OCI-LY3 (cell line): ENCODE measurements around the gene PPFIA3.

Source experiments
- EZH2phosphoT487 ChIP-seq: fragments of 200-600 bp; shearing (Covaris generic); IDR thresholded peaks from 2 replicates; pipeline ENCODE4 v1.6.1; 2018; ENCODE audit warnings: antibody characterized with exemption, mixed run types, low read depth
- TF ChIP-seq, protein P1 (sequence below): fragments of 200-600, 300-600 bp; sonication (generic); IDR thresholded peaks from 2 replicates; pipeline ENCODE4 v1.5.1; 2014; ENCODE audit warnings: antibody characterized with exemption, low read length, low read depth

DNA sequence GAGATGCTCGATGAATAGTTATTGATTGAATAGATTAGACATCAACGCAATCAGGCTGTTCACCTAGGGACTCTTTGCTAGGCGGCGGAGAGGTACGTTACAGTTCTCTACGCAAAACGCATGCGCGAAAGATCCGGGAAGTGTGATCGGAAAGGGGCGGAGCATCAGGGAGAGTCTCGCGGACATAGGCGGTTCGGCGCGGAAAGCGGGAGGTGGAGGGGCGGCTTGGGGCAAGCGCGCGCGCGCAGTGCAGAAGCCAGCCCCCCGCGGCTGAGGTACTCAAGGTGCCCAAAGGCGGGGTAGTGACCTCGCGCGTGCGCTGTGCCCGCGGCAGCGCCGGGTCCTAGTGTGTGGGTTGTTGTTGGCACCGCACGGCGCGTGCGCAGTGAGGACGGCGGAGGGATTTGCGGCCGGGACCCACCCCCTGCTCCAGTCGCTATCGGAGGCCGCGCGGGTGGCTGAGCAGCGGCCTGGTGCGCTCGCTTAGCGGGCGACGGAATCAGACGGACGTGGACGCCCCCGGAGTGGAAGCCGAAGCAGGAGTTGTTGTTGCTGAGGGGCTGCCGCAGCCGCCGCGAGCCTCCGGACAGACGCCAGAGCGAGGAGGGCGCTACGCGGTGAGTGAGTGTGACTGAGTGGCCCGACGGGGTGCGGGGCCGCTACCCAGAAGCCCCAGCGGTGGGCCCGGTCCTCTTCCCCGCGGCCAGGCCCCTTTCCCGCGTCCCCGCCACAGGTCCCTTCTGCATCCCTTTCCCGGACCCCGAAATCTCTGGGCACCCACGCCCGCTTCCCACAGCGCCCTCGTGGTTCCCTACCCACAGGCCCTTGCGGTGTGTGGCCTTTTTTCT is 34.1 kb upstream of the PPFIA3 start, which contains the start of gene SNRNP70:
- TF ChIP-seq, protein P1, sequence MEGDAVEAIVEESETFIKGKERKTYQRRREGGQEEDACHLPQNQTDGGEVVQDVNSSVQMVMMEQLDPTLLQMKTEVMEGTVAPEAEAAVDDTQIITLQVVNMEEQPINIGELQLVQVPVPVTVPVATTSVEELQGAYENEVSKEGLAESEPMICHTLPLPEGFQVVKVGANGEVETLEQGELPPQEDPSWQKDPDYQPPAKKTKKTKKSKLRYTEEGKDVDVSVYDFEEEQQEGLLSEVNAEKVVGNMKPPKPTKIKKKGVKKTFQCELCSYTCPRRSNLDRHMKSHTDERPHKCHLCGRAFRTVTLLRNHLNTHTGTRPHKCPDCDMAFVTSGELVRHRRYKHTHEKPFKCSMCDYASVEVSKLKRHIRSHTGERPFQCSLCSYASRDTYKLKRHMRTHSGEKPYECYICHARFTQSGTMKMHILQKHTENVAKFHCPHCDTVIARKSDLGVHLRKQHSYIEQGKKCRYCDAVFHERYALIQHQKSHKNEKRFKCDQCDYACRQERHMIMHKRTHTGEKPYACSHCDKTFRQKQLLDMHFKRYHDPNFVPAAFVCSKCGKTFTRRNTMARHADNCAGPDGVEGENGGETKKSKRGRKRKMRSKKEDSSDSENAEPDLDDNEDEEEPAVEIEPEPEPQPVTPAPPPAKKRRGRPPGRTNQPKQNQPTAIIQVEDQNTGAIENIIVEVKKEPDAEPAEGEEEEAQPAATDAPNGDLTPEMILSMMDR: no peak
- TF ChIP-seq EZH2phosphoT487: no peak
